K562 (cell line): Measurements from ENCODE around the gene NTN3. TPM values are rescaled to one million over a fixed set of nuclear protein-coding genes. Genes with fewer than 3 reads are reported as not detected.

Experiments
- ATAC-seq: fragments of 200-7000 bp; cut with Tn5 transposase; 3 replicates; pipeline ENCODE4 v1.9.1; 2020; ENCODE audit warnings: moderate library complexity
- BruUV-seq: library from RNA; stranded (reverse); fragments of 400-500 nt; replicated peaks from 2 replicates; lab custom pipeline; 2021; lab: Mats Ljungman, UMichigan
- CTCF ChIA-PET: fragments of 300-600 bp; formaldehyde crosslinking; extraction: SDS; loops from one replicate; lab custom pipeline; 2021; ENCODE audit warnings: low intra/inter-chr PET ratio; lab: Yijun Ruan, JAX
- POLR2A ChIA-PET: fragments of 300-600, 350-650 bp; sonication (Branson Sonifier 250); formaldehyde crosslinking; extraction: SDS; loops from one replicate; lab custom pipeline; 2021; ENCODE audit warnings: antibody characterized with exemption, inconsistent platforms; lab: Yijun Ruan, JAX
- DNase-seq, 4 experiments: peaks; one replicate each; pipeline versions ENCODE4 v3.0.0 to v3.0.0-alpha.2; 2011 to 2018; ENCODE audit warnings: low spot score in 3 of 4, mixed read lengths in 3 of 4; ENCODE audit errors: extremely low read depth in 1 of 4
- FAIRE-seq: peaks from 2 replicates; lab custom pipeline; 2011; peaks lifted over from hg19 to GRCh38; lab: Jason Lieb, UNC
- H2AFZ ChIP-seq: 2 replicates; pipeline ENCODE4 v1.6.0; 2011; ENCODE audit warnings: low read depth, low read length, control low read depth, inconsistent platforms
- H3K27ac ChIP-seq: fragments of 200-600 bp; 3 replicates; pipeline ENCODE4 v1.8.0; 2011; ENCODE audit warnings: low read depth, mild to moderate bottlenecking, control low read depth, inconsistent platforms, low read length, moderate library complexity, mixed read lengths; ENCODE audit errors: extremely low read depth
- H3K27me3 ChIP-seq, 2 experiments: fragments of 300-600 bp in 1 of 2; 2 replicates in 1 of 2; 3 replicates in 1 of 2; pipeline versions ENCODE4 v1.6.0 to v1.8.0; 2011; ENCODE audit warnings: inconsistent platforms in 2 of 2, low read length in 2 of 2, mild to moderate bottlenecking in 1 of 2, mixed read lengths in 1 of 2, moderate library complexity in 1 of 2; ENCODE audit not compliant: control insufficient read depth in 2 of 2, insufficient read depth in 2 of 2
- H3K36me3 ChIP-seq: fragments of 300-600 bp; 3 replicates; pipeline ENCODE4 v1.8.0; 2011; ENCODE audit warnings: mild to moderate bottlenecking, low read length, inconsistent platforms; ENCODE audit not compliant: control insufficient read depth, insufficient read depth
- H3K4me1 ChIP-seq, 2 experiments: fragments of 200-600 bp in 1 of 2; replicated peaks in 1 of 2; 2 replicates in 1 of 2; 3 replicates in 1 of 2; pipeline versions ENCODE4 v1.5.1 to v1.8.0; 2011; ENCODE audit warnings: inconsistent platforms in 2 of 2, low read length in 2 of 2, mild to moderate bottlenecking in 1 of 2, mixed read lengths in 1 of 2, moderate library complexity in 1 of 2; ENCODE audit not compliant: control insufficient read depth in 2 of 2, insufficient read depth in 2 of 2
- H3K4me2 ChIP-seq: 2 replicates; pipeline ENCODE4 v1.6.1; 2011; ENCODE audit warnings: low read length, control low read depth, inconsistent platforms, mixed read lengths; ENCODE audit not compliant: insufficient read depth
- H3K4me3 ChIP-seq: fragments of 200-600 bp; sonication (generic), shearing (Covaris generic); 2 replicates; pipeline ENCODE4 v1.5.1; 2016; ENCODE audit warnings: control low read depth, inconsistent platforms
- H3K79me2 ChIP-seq: fragments of 200-600 bp; 3 replicates; pipeline ENCODE4 v1.8.0; 2011; ENCODE audit warnings: low read length, inconsistent platforms; ENCODE audit not compliant: control insufficient read depth, insufficient read depth
- H3K9ac ChIP-seq, 2 experiments: 2 replicates each; pipeline versions ENCODE4 v1.6.0 to v1.6.1; 2011; ENCODE audit warnings: low read depth in 2 of 2, low read length in 2 of 2, control low read depth in 1 of 2, inconsistent platforms in 1 of 2, mild to moderate bottlenecking in 1 of 2, mixed read lengths in 1 of 2; ENCODE audit not compliant: insufficient read depth in 1 of 2
- H3K9me1 ChIP-seq: one replicate; pipeline ENCODE4 v1.6.0; 2011; ENCODE audit warnings: inconsistent platforms, mild to moderate bottlenecking, low read length, moderate library complexity; ENCODE audit not compliant: control insufficient read depth, insufficient read depth
- H3K9me3 ChIP-seq: replicated peaks from 2 replicates; pipeline ENCODE4 v1.5.1; 2011; ENCODE audit warnings: low read depth, low read length, inconsistent platforms; ENCODE audit not compliant: control insufficient read depth, insufficient read depth
- H4K20me1 ChIP-seq: replicated peaks from 2 replicates; pipeline ENCODE4 v1.6.1; 2011; ENCODE audit warnings: low read length, inconsistent platforms, mixed read lengths; ENCODE audit not compliant: control insufficient read depth, insufficient read depth
- HEY1 ChIP-seq: fragments of 250-450 bp; sonication (Bioruptor Pico); IDR thresholded peaks from 2 replicates; pipeline ENCODE4 v1.5.0; 2020; ENCODE audit warnings: mild to moderate bottlenecking, moderate library complexity, borderline replicate concordance
- MBD1 ChIP-seq: fragments of 250-450 bp; sonication (Bioruptor Pico); IDR thresholded peaks from 2 replicates; pipeline ENCODE4 v1.8.0; 2022; ENCODE audit warnings: inconsistent platforms
- POLR2G ChIP-seq: fragments of 200-400 bp; formaldehyde crosslinking; IDR thresholded peaks from 2 replicates; pipeline ENCODE4 v1.6.1; 2017; ENCODE audit warnings: low read depth, mild to moderate bottlenecking, antibody characterized with exemption, low read length, moderate library complexity
- RBFOX2 ChIP-seq: fragments of 200-400 bp; formaldehyde crosslinking; IDR thresholded peaks from 2 replicates; pipeline ENCODE4 v1.6.1; 2017; ENCODE audit warnings: low read depth, mild to moderate bottlenecking, low read length, moderate library complexity
- YY1 ChIP-seq, 3 experiments: IDR thresholded peaks; 2 replicates each; pipeline ENCODE4 v1.6.1; 2011; ENCODE audit warnings: low read length in 2 of 3, mild to moderate bottlenecking in 2 of 3, moderate library complexity in 2 of 3, borderline replicate concordance in 1 of 3, control low read depth in 1 of 3, low read depth in 1 of 3; ENCODE audit not compliant: insufficient read depth in 3 of 3, insufficient replicate concordance in 2 of 3, control insufficient read depth in 1 of 3, insufficient read length in 1 of 3; ENCODE audit errors: extremely low read depth in 1 of 3
- ZC3H4 ChIP-seq: sonication (generic); formaldehyde crosslinking; IDR thresholded peaks from 2 replicates; pipeline ENCODE4 v1.9.0; 2021; ENCODE audit warnings: missing genetic modification reagents, borderline replicate concordance
- WGBS: fragments of 100-300 bp; shearing (Covaris generic); methylation state at CpG from one replicate; pipeline ENCODE4 v1.1.6; 2016; ENCODE audit warnings: low coverage, mixed read lengths; ENCODE audit not compliant: insufficient coverage; ENCODE audit errors: missing lambda C conversion rate; 5-methylcytosine and 5-hydroxymethylcytosine counted together
- in situ Hi-C: fragments of 300-500 bp; cut with MboI; formaldehyde crosslinking; loops from 4 replicates; pipeline ENCODE4 v1.15.0; 2018; ENCODE audit warnings: inconsistent platforms, mixed read lengths
- intact Hi-C: fragments of 100-400 bp; cut with micrococcal nuclease; formaldehyde crosslinking; loops from 2 replicates; pipeline ENCODE4 v1.14.2; 2022
- polyA plus RNA-seq, 8 experiments: library from polyadenylated mRNA; depleted of rRNA in 4 of 8; stranded (reverse) in 5 of 8; unstranded in 3 of 8; fragments of >200 nt; fragmentation: Nextera tagmentation in 2 of 8; fragmentation: Illumina TruSeq in 1 of 8; extraction: Ambion mirVana in 2 of 8; extraction: Trizol in 1 of 8; gene quantifications; 2 replicates each; pipeline versions ENCODE4 v1.2.1 to v1.2.3, GENCODE V29; 2011 to 2014; ENCODE audit warnings: inconsistent platforms in 1 of 8, missing spikeins in 1 of 8
- total RNA-seq, 7 experiments: library from RNA; depleted of rRNA in 6 of 7; stranded (reverse); fragments of >200 nt in 6 of 7; fragmentation: Illumina TruSeq in 2 of 7; extraction: Trizol in 2 of 7; gene quantifications; 2 replicates each; pipeline versions ENCODE4 v1.2.1 to v1.2.3, GENCODE V29; 2011 to 2021; ENCODE audit warnings: low replicate concordance in 1 of 7
- TF ChIP-seq, protein P1 (sequence below): sonication (generic); formaldehyde crosslinking; IDR thresholded peaks from 2 replicates; pipeline ENCODE4 v1.4.0; 2020; ENCODE audit warnings: mild to moderate bottlenecking, missing genetic modification reagents

Gene NTN3
- total and polyA plus RNA-seq, 9 of the 15 experiments (the other 6 are each of a cell fraction or from before 2014, with no cell fraction given): not detected

DNA sequence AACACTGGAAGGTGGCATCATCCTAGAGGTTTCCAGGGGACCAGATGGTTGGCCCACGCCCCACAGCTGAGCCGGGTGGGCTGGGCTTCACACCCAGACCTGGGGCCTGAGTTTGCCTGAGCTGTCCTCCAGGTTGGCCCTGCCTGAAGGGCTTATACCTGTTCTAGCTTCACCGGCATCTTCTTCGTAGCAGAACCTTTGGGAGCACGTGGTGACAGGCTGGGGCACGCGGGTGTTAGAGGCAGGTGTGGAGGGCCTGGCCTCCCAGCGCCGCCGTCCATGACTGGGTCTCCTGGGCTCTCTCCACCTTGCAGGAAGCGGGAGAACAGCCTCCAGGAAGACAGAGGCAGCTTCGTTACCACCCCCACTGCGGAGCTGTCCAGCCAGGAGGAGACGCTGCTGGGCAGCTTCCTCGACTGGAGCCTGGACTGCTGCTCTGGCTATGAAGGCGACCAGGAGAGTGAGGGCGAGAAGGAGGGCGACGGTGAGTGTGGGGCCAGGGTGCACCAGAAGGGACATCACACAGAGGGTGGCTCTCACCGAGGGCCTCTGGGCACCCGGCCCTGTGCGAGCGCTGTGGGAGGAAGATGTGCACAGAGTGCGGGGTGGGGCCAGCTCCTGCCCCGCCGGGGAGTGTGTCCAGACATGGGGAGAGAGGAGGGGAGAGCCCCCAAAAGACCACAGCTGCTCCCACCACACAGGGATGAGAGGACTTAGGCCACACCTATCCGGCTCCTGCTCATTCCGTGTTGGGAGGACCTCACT lies 15.8 kb upstream of the NTN3 start:
- Histone ChIP-seq H3K27me3 (no peaks in the 10 kb centered on the region; a peak in 1 of 5 replicates), H2AFZ (no peak overlapping the region), H3K4me1 (peaks cover 0 to 58% of the 10 kb centered on the region in 2 experiments; a peak in 4 of 5 replicates), H3K4me2 (no peak overlapping the region), H3K9me1 (no peaks in the 10 kb centered on the region), H3K36me3 (peaks cover 81% of the 10 kb centered on the region; the same call in 2 of the 3 replicates), H3K9ac (peak overlapping the region in 1 of 2 experiments; percentile 56; a peak in 1 of 4 replicates), H4K20me1 (no peaks in the 10 kb centered on the region; the same call in 1 of the 2 replicates), H3K9me3 (no peaks in the 10 kb centered on the region), H3K79me2 (peaks cover 5% of the 10 kb centered on the region), H3K27ac (no peak overlapping the region), H3K4me3 (no peak overlapping the region)
- TF ChIP-seq ZC3H4 (CRISPR knock-in tag) (no peak), POLR2G (peak; percentile 71), RBFOX2 (peak; percentile 44; the same call in 1 of the 2 replicates), YY1 (IDR thresholded peaks at IDR 0.05; ENCODE audit: borderline replicate concordance in 1 of 3, control insufficient read depth in 1 of 3, extremely low read depth in 1 of 3, insufficient read depth in 3 of 3, insufficient read length in 1 of 3, insufficient replicate concordance in 2 of 3, low read depth in 1 of 3, low read length in 2 of 3) (no peak), MBD1 (no peak), HEY1 (no peak)
- TF ChIP-seq, protein P1, sequence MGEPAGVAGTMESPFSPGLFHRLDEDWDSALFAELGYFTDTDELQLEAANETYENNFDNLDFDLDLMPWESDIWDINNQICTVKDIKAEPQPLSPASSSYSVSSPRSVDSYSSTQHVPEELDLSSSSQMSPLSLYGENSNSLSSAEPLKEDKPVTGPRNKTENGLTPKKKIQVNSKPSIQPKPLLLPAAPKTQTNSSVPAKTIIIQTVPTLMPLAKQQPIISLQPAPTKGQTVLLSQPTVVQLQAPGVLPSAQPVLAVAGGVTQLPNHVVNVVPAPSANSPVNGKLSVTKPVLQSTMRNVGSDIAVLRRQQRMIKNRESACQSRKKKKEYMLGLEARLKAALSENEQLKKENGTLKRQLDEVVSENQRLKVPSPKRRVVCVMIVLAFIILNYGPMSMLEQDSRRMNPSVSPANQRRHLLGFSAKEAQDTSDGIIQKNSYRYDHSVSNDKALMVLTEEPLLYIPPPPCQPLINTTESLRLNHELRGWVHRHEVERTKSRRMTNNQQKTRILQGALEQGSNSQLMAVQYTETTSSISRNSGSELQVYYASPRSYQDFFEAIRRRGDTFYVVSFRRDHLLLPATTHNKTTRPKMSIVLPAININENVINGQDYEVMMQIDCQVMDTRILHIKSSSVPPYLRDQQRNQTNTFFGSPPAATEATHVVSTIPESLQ (CRISPR knock-in tag): no peak
- in situ Hi-C loops (no loop called here), intact Hi-C loops (no loop called here)
- CTCF ChIA-PET: no interaction called here
- 95% methylated on average over 17 of the region's 28 CpGs for WGBS
- POLR2A ChIA-PET: interaction anchor here (0.6 to 1.2 kb wide), 3 partner anchors 8 to 30 kb away, joined by 3 read pairs; no protein-coding TSS in a partner anchor
- no peak for FAIRE-seq
- BruUV-seq: no TSS peak
- DNase-seq: no peak
- ATAC-seq: no peak
